RPMI7951 (cell line): Measurements from ENCODE around the gene SMLR1. TPM values are rescaled to one million over a fixed set of nuclear protein-coding genes. Genes with fewer than 3 reads are reported as not detected.

Source experiments
- total RNA-seq: library from RNA; depleted of rRNA; stranded (reverse); fragments of >200 nt; shearing (Covaris generic); gene quantifications from 2 replicates; pipeline ENCODE4 v1.2.3, GENCODE V29; 2014; rRNA removed

SMLR1 gene
- total RNA-seq, 1 experiment from 2014 or later: not detected

Other genes with a start within 250 kb of the SMLR1 start
- gene EPB41L2, start 235.8 kb downstream of the SMLR1 start, total RNA-seq: 24.5 and 33.2 TPM in 2 replicates